DND-41 (cell line): ENCODE measurements around the gene KLHL28.

ENCODE experiments used
- ATAC-seq: fragments of 200-7000 bp; cut with Tn5 transposase; 3 replicates; pipeline ENCODE4 v1.9.1; 2021; ENCODE audit warnings: low read depth; ENCODE audit not compliant: insufficient read depth
- DNase-seq: peaks from one replicate; pipeline ENCODE4 v3.0.0-alpha.2; 2020
- H2AFZ ChIP-seq: 2 replicates; pipeline ENCODE4 v1.6.0; 2012; ENCODE audit warnings: low read depth, low read length
- H3K27ac ChIP-seq: 2 replicates; pipeline ENCODE4 v1.5.1; 2012; ENCODE audit warnings: low read length, inconsistent platforms
- H3K27me3 ChIP-seq: fragments of 200-600 bp; sonication (generic); 2 replicates; pipeline ENCODE4 v1.6.0; 2012; ENCODE audit warnings: low read length, mild to moderate bottlenecking, inconsistent platforms; ENCODE audit not compliant: insufficient read depth, poor library complexity
- H3K36me3 ChIP-seq: 2 replicates; pipeline ENCODE4 v1.5.1; 2012; ENCODE audit warnings: low read length, inconsistent platforms; ENCODE audit not compliant: insufficient read depth
- H3K4me1 ChIP-seq: 2 replicates; pipeline ENCODE4 v1.5.1; 2012; ENCODE audit warnings: mild to moderate bottlenecking, low read length; ENCODE audit not compliant: insufficient read depth
- H3K4me2 ChIP-seq: 2 replicates; pipeline ENCODE4 v1.6.0; 2012; ENCODE audit warnings: mild to moderate bottlenecking, moderate library complexity, low read length, inconsistent platforms; ENCODE audit not compliant: insufficient read depth
- H3K4me3 ChIP-seq, 2 experiments: fragments of 200-600 bp in 1 of 2; shearing (Covaris generic) in 1 of 2; 2 replicates each; pipeline ENCODE4 v1.5.1; 2012 to 2016; ENCODE audit warnings: inconsistent platforms in 2 of 2, low read length in 2 of 2, mild to moderate bottlenecking in 2 of 2, low read depth in 1 of 2, moderate library complexity in 1 of 2
- H3K79me2 ChIP-seq: 2 replicates; pipeline ENCODE4 v1.6.0; 2012; ENCODE audit warnings: low read length, inconsistent platforms; ENCODE audit not compliant: insufficient read depth
- H3K9ac ChIP-seq: 2 replicates; pipeline ENCODE4 v1.6.0; 2012; ENCODE audit warnings: low read depth, mild to moderate bottlenecking, inconsistent platforms, low read length, moderate library complexity
- H3K9me3 ChIP-seq: 2 replicates; pipeline ENCODE4 v1.5.1; 2012; ENCODE audit warnings: low read length, moderate library complexity, mild to moderate bottlenecking, inconsistent platforms; ENCODE audit not compliant: insufficient read depth, severe bottlenecking
- H4K20me1 ChIP-seq: 2 replicates; pipeline ENCODE4 v1.6.0; 2012; ENCODE audit warnings: low read length; ENCODE audit not compliant: insufficient read depth
- EZH2 ChIP-seq: IDR thresholded peaks from 3 replicates; pipeline ENCODE4 v1.6.1; 2012; ENCODE audit warnings: borderline replicate concordance, low read depth, mild to moderate bottlenecking, moderate library complexity, low read length, inconsistent platforms; ENCODE audit not compliant: severe bottlenecking
- TF ChIP-seq, protein P1 (sequence below): IDR thresholded peaks from 2 replicates; pipeline ENCODE4 v1.5.1; 2012; ENCODE audit warnings: borderline replicate concordance, low read length, moderate library complexity, mild to moderate bottlenecking; ENCODE audit not compliant: poor library complexity, severe bottlenecking; ENCODE audit errors: extremely low read depth

Gene KLHL28

DNA sequence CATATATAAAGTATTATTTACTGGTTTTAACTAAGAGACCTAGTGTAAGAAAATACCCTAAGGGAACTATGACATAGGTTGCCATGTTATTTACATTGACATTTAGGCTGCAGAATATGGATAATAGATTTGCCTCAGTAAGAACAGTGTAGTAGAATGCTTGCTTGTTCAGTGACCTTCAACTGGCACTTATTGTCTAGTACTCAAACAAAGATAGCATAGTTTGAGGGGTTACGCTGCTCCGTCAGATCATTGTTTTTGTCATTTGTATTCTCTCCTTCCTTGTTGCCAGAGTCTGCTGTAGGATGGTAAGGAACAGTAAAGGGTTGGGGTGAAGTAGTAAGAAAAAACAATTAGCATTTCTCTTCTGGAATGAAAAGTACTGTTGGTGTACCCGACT lies 33.4 kb upstream of the KLHL28 start:
- H3K9ac ChIP-seq = no peak overlapping the region
- H3K36me3 ChIP-seq = peaks cover 24% of the 10 kb centered on the region; the same call in 1 of the 2 replicates
- peaks cover 22% of the 10 kb centered on the region for H3K79me2 ChIP-seq
- DNase-seq = no peak
- H3K27ac ChIP-seq = no peak overlapping the region
- no peaks in the 10 kb centered on the region for H4K20me1 ChIP-seq
- no peaks in the 10 kb centered on the region for H3K9me3 ChIP-seq
- no peak for ATAC-seq
- TF ChIP-seq, protein P1, sequence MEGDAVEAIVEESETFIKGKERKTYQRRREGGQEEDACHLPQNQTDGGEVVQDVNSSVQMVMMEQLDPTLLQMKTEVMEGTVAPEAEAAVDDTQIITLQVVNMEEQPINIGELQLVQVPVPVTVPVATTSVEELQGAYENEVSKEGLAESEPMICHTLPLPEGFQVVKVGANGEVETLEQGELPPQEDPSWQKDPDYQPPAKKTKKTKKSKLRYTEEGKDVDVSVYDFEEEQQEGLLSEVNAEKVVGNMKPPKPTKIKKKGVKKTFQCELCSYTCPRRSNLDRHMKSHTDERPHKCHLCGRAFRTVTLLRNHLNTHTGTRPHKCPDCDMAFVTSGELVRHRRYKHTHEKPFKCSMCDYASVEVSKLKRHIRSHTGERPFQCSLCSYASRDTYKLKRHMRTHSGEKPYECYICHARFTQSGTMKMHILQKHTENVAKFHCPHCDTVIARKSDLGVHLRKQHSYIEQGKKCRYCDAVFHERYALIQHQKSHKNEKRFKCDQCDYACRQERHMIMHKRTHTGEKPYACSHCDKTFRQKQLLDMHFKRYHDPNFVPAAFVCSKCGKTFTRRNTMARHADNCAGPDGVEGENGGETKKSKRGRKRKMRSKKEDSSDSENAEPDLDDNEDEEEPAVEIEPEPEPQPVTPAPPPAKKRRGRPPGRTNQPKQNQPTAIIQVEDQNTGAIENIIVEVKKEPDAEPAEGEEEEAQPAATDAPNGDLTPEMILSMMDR = no peak
- no peak for TF ChIP-seq EZH2
- no peaks in the 10 kb centered on the region for H3K4me1 ChIP-seq
- H2AFZ ChIP-seq = no peak overlapping the region
- no peak overlapping the region for H3K4me2 ChIP-seq
- H3K27me3 ChIP-seq = no peaks in the 10 kb centered on the region
- no peak overlapping the region for H3K4me3 ChIP-seq

DNA sequence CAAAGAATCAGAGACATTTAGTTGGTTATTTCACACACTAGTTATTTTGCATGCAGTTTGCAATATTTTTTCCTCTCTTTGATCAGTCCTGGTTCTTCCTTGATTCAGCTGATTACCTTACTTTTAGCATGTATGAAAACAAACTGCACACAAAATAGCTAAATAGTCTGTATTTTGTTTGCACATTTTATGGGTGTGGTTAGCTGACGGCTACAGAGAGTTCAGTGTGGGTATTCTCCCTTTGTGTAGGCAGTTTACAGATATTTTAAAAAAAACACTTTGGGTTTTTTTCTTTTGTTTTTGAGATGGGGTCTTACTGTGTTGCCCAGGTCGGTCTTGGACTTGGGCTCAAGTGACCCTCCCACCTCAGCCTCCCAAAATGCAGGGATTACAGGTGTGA lies 28.8 kb upstream of the KLHL28 start:
- no peak for TF ChIP-seq EZH2
- TF ChIP-seq, protein P1 = no peak
- peaks cover 32% of the 10 kb centered on the region for H3K79me2 ChIP-seq
- DNase-seq (no peak), ATAC-seq (no peak)
- H3K4me2 ChIP-seq = no peak overlapping the region
- peaks cover 3% of the 10 kb centered on the region; the same call in 1 of the 2 replicates for H4K20me1 ChIP-seq
- H2AFZ ChIP-seq = no peak overlapping the region
- no peaks in the 10 kb centered on the region for H3K27me3 ChIP-seq
- H3K4me1 ChIP-seq = no peaks in the 10 kb centered on the region
- H3K9ac ChIP-seq = no peak overlapping the region
- H3K36me3 ChIP-seq = peaks cover 9% of the 10 kb centered on the region; the same call in 1 of the 2 replicates
- no peaks in the 10 kb centered on the region for H3K9me3 ChIP-seq
- H3K27ac ChIP-seq = no peak overlapping the region
- H3K4me3 ChIP-seq = no peak overlapping the region

DNA sequence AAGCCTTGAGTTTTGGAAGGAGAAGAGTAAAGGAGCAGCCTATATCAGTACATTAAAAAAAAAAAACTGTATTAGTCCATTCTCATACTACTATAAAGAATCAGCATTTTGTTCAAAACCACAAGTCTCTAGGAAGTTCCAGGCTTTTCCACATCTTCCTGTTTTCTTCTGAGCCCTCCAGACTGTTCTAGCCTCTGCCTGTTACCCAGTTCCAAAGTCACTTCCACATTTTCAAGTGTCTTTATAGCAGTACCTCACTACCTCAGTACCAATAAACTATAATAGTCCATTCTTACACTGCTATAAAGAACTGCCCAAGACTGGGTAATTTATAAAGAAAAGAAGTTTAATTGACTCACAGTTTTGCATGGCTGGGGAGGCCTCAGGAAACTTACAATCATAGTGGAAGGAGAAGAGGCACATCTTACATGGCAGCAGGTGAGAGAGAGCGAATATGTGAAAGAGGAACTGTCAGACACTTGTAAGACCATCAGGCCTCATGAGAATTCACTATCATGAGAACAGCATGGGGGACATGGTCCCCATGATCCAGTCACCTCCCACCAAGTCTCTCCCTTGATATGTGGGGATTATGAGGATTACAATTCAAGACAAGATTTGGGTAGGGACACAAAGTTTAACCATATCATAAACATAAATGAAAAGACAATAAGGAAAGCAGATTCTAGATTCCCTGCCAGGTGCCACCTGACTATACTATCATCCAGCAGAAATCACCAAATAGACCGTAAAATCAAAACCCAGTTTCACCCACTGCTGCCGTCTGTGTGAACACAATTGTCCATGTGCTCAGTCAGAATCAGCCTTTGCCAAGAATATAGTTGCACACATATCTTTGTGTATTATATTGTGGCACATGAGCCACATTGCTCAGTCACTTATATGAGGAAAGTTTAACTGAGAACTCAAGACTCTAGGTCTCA lies 28.0 kb upstream of the KLHL28 start:
- Histone ChIP-seq H3K9me3 (no peaks in the 10 kb centered on the region), H2AFZ (no peak overlapping the region), H3K4me2 (no peak overlapping the region), H3K9ac (no peak overlapping the region), H3K27ac (no peak overlapping the region), H3K36me3 (peaks cover 6% of the 10 kb centered on the region), H3K4me1 (no peaks in the 10 kb centered on the region), H3K27me3 (no peaks in the 10 kb centered on the region), H3K79me2 (peaks cover 35% of the 10 kb centered on the region), H4K20me1 (peaks cover 3% of the 10 kb centered on the region; the same call in 1 of the 2 replicates), H3K4me3 (no peak overlapping the region)
- TF ChIP-seq, protein P1 = no peak
- no peak for TF ChIP-seq EZH2
- DNase-seq (no peak), ATAC-seq (no peak)
